CD14-positive monocyte (primary cell): Measurements from ENCODE around the gene CMSS1. TPM values are rescaled to one million over a fixed set of nuclear protein-coding genes. Genes with fewer than 3 reads are reported as not detected.

Experiments used
- DNase-seq, 3 donors: peaks; one replicate each; pipeline ENCODE4 v3.0.0-alpha.2; 2011 to 2022
- H2AFZ ChIP-seq: 2 replicates; pipeline ENCODE4 v1.6.0; 2012; ENCODE audit warnings: mild to moderate bottlenecking, low read depth, low read length, inconsistent platforms; ENCODE audit not compliant: insufficient read depth, poor library complexity, severe bottlenecking
- H3K27ac ChIP-seq, 2 donors: 1 replicate in 1 of 2; 2 replicates in 1 of 2; pipeline ENCODE4 v1.5.1; 2012 to 2013; ENCODE audit warnings: low read length in 2 of 2, control low read depth in 1 of 2, inconsistent platforms in 1 of 2, low read depth in 1 of 2, mild to moderate bottlenecking in 1 of 2
- H3K27me3 ChIP-seq, 2 donors: one replicate each; pipeline versions ENCODE4 v1.6.0 to v1.6.1; 2011 to 2013; ENCODE audit warnings: low read length in 2 of 2; ENCODE audit not compliant: control insufficient read depth in 2 of 2, insufficient read depth in 2 of 2
- H3K36me3 ChIP-seq, 2 donors: replicated peaks in 1 of 2; 1 replicate in 1 of 2; 2 replicates in 1 of 2; pipeline versions ENCODE4 v1.5.1 to v1.6.1; 2012 to 2013; ENCODE audit warnings: low read length in 2 of 2, control low read depth in 1 of 2, inconsistent platforms in 1 of 2, mild to moderate bottlenecking in 1 of 2; ENCODE audit not compliant: insufficient read depth in 2 of 2, control insufficient read depth in 1 of 2
- H3K4me1 ChIP-seq, 2 donors: 1 replicate in 1 of 2; 2 replicates in 1 of 2; pipeline versions ENCODE4 v1.5.1 to v1.6.1; 2012 to 2013; ENCODE audit warnings: low read length in 2 of 2, control low read depth in 1 of 2, inconsistent platforms in 1 of 2, mild to moderate bottlenecking in 1 of 2, moderate library complexity in 1 of 2; ENCODE audit not compliant: insufficient read depth in 2 of 2, control insufficient read depth in 1 of 2
- H3K4me2 ChIP-seq: replicated peaks from 2 replicates; pipeline ENCODE3; 2012; ENCODE audit warnings: low read length, moderate library complexity, mild to moderate bottlenecking; ENCODE audit not compliant: poor library complexity, severe bottlenecking; ENCODE audit errors: extremely low read depth
- H3K4me3 ChIP-seq, 3 experiments: fragments of 200-600 bp in 1 of 3; sonication (generic) in 1 of 3; replicated peaks in 1 of 3; 1 replicate in 2 of 3; 2 replicates in 1 of 3; pipeline ENCODE4 v1.5.1; 2011 to 2013; ENCODE audit warnings: low read length in 3 of 3, mild to moderate bottlenecking in 3 of 3, control low read depth in 2 of 3, low read depth in 2 of 3, inconsistent platforms in 1 of 3, moderate library complexity in 1 of 3
- H3K79me2 ChIP-seq: 2 replicates; pipeline ENCODE4 v1.6.0; 2012; ENCODE audit warnings: mild to moderate bottlenecking, control low read depth, inconsistent platforms, low read length, moderate library complexity; ENCODE audit not compliant: insufficient read depth
- H3K9ac ChIP-seq: 2 replicates; pipeline ENCODE4 v1.6.0; 2017; ENCODE audit warnings: low read length, mild to moderate bottlenecking; ENCODE audit not compliant: insufficient read depth, poor library complexity, severe bottlenecking
- H3K9me3 ChIP-seq, 2 donors: replicated peaks in 1 of 2; 1 replicate in 1 of 2; 2 replicates in 1 of 2; pipeline versions ENCODE4 v1.5.1 to v1.6.1; 2012 to 2013; ENCODE audit warnings: low read length in 2 of 2, control low read depth in 1 of 2; ENCODE audit not compliant: control insufficient read depth in 1 of 2, insufficient read depth in 1 of 2
- H4K20me1 ChIP-seq: 2 replicates; pipeline ENCODE4 v1.6.0; 2012; ENCODE audit warnings: mild to moderate bottlenecking, low read length, control low read depth, moderate library complexity; ENCODE audit not compliant: insufficient read depth
- H3K27ac Mint-ChIP-seq, 7 donors: one replicate each; pipeline ENCODE4 v1.8.0; 2020; ENCODE audit warnings: mild to moderate bottlenecking in 7 of 7, mixed read lengths in 7 of 7, moderate library complexity in 6 of 7, inconsistent platforms in 2 of 7
- H3K27me3 Mint-ChIP-seq, 3 donors: one replicate each; pipeline ENCODE4 v1.8.0; 2021 to 2022; ENCODE audit warnings: low read depth in 3 of 3, mild to moderate bottlenecking in 3 of 3, mixed read lengths in 3 of 3, moderate library complexity in 3 of 3, inconsistent platforms in 1 of 3
- H3K36me3 Mint-ChIP-seq, 2 donors: one replicate each; pipeline ENCODE4 v1.8.0; 2020; ENCODE audit warnings: mixed read lengths in 2 of 2, inconsistent platforms in 1 of 2, mild to moderate bottlenecking in 1 of 2
- H3K4me1 Mint-ChIP-seq: one replicate; pipeline ENCODE4 v1.8.0; 2020; ENCODE audit warnings: mild to moderate bottlenecking, mixed read lengths
- H3K4me3 Mint-ChIP-seq, 2 donors: one replicate each; pipeline ENCODE4 v1.8.0; 2020; ENCODE audit warnings: mild to moderate bottlenecking in 2 of 2, mixed read lengths in 2 of 2, moderate library complexity in 1 of 2
- H3K9me3 Mint-ChIP-seq, 7 donors: one replicate each; pipeline ENCODE4 v1.8.0; 2020 to 2022; ENCODE audit warnings: mixed read lengths in 7 of 7, mild to moderate bottlenecking in 6 of 7, moderate library complexity in 6 of 7, inconsistent platforms in 2 of 7
- WGBS: methylation state at CpG from one replicate; pipeline ENCODE4 v1.1.5; 2013; ENCODE audit warnings: missing lambda C conversion rate; ENCODE audit not compliant: insufficient coverage; 5-methylcytosine and 5-hydroxymethylcytosine counted together
- intact Hi-C, 2 donors: fragments of 100-400 bp; cut with micrococcal nuclease; formaldehyde crosslinking; loops; one replicate each; pipeline versions ENCODE4 v1.15.0 to v1.15.1; 2023
- polyA plus RNA-seq, 3 donors: library from polyadenylated mRNA; depleted of rRNA in 1 of 3; unstranded in 2 of 3; stranded (reverse) in 1 of 3; fragments of 300-500 nt in 2 of 3; fragments of >200 nt in 1 of 3; fragmentation: Illumina TruSeq in 2 of 3; gene quantifications; 1 replicate in 2 of 3; 2 replicates in 1 of 3; pipeline ENCODE4 v1.2.3, GENCODE V29; 2012 to 2021
- TF ChIP-seq, protein P1 (sequence below): fragments of 200-600 bp; IDR thresholded peaks from one replicate; pipeline ENCODE4 v1.8.0; 2022; ENCODE audit warnings: antibody characterized with exemption, mild to moderate bottlenecking

Gene CMSS1
- polyA plus RNA-seq, 3 donors = 1.1 to 3.6 (median 2.2) TPM

DNA sequence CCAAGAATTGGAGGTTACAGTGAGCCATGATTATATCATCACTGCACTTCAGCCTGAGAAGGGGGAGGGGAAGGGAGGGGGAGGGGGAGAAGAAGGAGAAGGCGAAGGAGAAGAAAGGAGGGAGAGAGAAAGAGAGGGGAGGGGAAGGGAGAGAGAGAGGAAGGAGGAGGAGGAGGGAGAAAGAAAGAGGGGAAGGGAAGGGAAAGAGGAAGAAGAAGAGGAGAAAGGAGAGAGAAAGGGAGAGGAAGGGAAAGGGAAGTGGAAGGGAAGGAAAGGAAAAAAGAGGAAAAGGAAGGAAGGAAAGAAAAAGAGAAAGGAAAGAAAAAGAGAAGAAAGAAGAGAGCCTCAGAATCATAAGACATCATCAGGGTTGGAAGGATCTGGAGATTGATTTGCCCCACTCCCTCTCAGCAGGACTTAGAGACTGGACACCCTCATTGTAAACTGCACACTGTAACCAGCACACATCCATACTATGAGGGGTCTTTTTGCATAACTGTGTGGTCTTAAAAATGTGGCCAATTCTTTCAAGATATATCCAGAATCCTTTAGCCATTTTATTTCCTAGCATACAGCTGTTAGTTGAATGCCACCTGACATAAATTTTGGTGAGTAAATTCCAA is 130.9 kb downstream of the CMSS1 start:
- Mint-ChIP-seq H3K27me3 (no peaks in the 10 kb centered on the region), H3K27ac (no peak overlapping the region), H3K36me3 (no peaks in the 10 kb centered on the region), H3K9me3 (no peaks in the 10 kb centered on the region), H3K4me3 (no peak overlapping the region), H3K4me1 (no peaks in the 10 kb centered on the region)
- H3K79me2 ChIP-seq = no peaks in the 10 kb centered on the region
- no peak overlapping the region for H3K4me3 ChIP-seq
- H3K36me3 ChIP-seq = no peaks in the 10 kb centered on the region
- H3K27ac ChIP-seq = no peak overlapping the region
- 95% methylated on average over 1 of the region's 1 CpG for WGBS
- H3K9ac ChIP-seq = no peak overlapping the region
- intact Hi-C loops = no loop called here
- no peak overlapping the region for H2AFZ ChIP-seq
- no peaks in the 10 kb centered on the region for H3K27me3 ChIP-seq
- no peak overlapping the region for H3K4me2 ChIP-seq
- H3K4me1 ChIP-seq = no peaks in the 10 kb centered on the region
- TF ChIP-seq, protein P1, sequence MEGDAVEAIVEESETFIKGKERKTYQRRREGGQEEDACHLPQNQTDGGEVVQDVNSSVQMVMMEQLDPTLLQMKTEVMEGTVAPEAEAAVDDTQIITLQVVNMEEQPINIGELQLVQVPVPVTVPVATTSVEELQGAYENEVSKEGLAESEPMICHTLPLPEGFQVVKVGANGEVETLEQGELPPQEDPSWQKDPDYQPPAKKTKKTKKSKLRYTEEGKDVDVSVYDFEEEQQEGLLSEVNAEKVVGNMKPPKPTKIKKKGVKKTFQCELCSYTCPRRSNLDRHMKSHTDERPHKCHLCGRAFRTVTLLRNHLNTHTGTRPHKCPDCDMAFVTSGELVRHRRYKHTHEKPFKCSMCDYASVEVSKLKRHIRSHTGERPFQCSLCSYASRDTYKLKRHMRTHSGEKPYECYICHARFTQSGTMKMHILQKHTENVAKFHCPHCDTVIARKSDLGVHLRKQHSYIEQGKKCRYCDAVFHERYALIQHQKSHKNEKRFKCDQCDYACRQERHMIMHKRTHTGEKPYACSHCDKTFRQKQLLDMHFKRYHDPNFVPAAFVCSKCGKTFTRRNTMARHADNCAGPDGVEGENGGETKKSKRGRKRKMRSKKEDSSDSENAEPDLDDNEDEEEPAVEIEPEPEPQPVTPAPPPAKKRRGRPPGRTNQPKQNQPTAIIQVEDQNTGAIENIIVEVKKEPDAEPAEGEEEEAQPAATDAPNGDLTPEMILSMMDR = no peak
- H3K9me3 ChIP-seq = no peaks in the 10 kb centered on the region
- DNase-seq = no peak
- no peaks in the 10 kb centered on the region for H4K20me1 ChIP-seq

DNA sequence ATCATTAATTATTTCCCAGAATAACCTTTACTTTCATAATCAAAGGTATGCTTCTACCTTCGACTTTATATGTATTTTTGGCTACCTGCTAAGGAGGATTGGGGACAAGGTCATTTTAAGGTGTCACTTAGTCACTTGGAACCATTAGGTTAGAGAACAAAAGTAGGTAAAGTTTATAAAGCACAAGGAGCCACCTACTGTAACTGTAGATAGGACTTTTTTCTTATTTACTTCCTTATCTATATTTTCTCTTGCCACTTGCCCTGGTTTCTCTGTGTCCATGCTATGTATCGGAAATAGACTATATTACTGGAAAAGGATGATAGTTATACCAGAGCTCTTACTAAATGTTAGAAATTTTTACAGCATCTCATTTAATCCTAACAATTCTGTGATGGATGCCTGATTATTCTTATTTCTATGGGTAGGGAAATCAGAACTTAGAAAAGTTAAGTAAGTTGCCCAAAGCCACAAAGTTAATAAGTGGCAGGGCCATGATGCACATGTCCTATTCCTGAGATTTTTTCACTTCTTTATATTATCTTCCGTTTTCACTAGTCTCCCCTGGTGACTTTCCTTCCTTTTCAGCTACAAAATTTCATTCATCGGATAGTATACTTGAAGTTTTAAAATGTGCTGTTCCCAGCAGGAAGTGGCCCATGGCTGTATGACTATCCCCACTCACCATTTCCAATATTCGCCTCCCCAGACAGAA is 132.5 kb downstream of the CMSS1 start:
- H3K4me1 Mint-ChIP-seq = no peaks in the 10 kb centered on the region
- H3K9me3 ChIP-seq = no peaks in the 10 kb centered on the region
- no peaks in the 10 kb centered on the region for H3K27me3 ChIP-seq
- no peak overlapping the region for H3K4me3 ChIP-seq
- no peak overlapping the region for H2AFZ ChIP-seq
- TF ChIP-seq, protein P1 = no peak
- H4K20me1 ChIP-seq = no peaks in the 10 kb centered on the region
- WGBS = no CpG with 5 or more reads among the region's 5 CpGs
- no peaks in the 10 kb centered on the region for H3K27me3 Mint-ChIP-seq
- intact Hi-C loops = no loop called here
- H3K36me3 Mint-ChIP-seq = no peaks in the 10 kb centered on the region
- H3K27ac Mint-ChIP-seq = no peak overlapping the region
- no peak overlapping the region for H3K4me3 Mint-ChIP-seq
- H3K9ac ChIP-seq = no peak overlapping the region
- H3K36me3 ChIP-seq = no peaks in the 10 kb centered on the region
- no peaks in the 10 kb centered on the region for H3K9me3 Mint-ChIP-seq
- no peak for DNase-seq
- no peak overlapping the region for H3K27ac ChIP-seq
- no peaks in the 10 kb centered on the region for H3K79me2 ChIP-seq
- H3K4me1 ChIP-seq = no peaks in the 10 kb centered on the region
- no peak overlapping the region for H3K4me2 ChIP-seq
